HepG2 (cell line): ENCODE measurements around the gene PTPN18. TPM values are rescaled to one million over a fixed set of nuclear protein-coding genes. Genes with fewer than 3 reads are reported as not detected.

ENCODE experiments used
- ATAC-seq: fragments of 200-7000 bp; cut with Tn5 transposase; 3 replicates; pipeline ENCODE4 v1.9.1; 2020; ENCODE audit warnings: mild to moderate bottlenecking, moderate library complexity
- BruUV-seq: library from RNA; stranded (reverse); fragments of 400-500 nt; replicated peaks from 2 replicates; lab custom pipeline; 2021; lab: Mats Ljungman, UMichigan
- CTCF ChIA-PET: fragments of 300-600 bp; formaldehyde crosslinking; extraction: SDS; loops from one replicate; lab custom pipeline; 2021; ENCODE audit warnings: low total read pairs, inconsistent platforms, low intra/inter-chr PET ratio; lab: Yijun Ruan, JAX
- POLR2A ChIA-PET: fragments of 350-600 bp; sonication (Branson Sonifier 250); formaldehyde crosslinking; loops from one replicate; lab custom pipeline; 2020; ENCODE audit warnings: antibody characterized with exemption, inconsistent platforms; lab: Yijun Ruan, JAX
- DNase-seq: peaks from one replicate; pipeline ENCODE4 v3.0.0-alpha.2; 2015; ENCODE audit warnings: low spot score
- FAIRE-seq: peaks from 3 replicates; lab custom pipeline; 2011; peaks lifted over from hg19 to GRCh38; lab: Jason Lieb, UNC
- H2AFZ ChIP-seq: one replicate; pipeline ENCODE4 v1.6.1; 2011; ENCODE audit warnings: low read length, inconsistent platforms
- H3K27ac ChIP-seq: fragments of 300-600 bp; 3 replicates; pipeline ENCODE4 v1.8.0; 2011; ENCODE audit warnings: mixed run types, mild to moderate bottlenecking, mixed read lengths, low read length, inconsistent platforms; ENCODE audit not compliant: insufficient read depth; ENCODE audit errors: extremely low read length
- H3K27me3 ChIP-seq, 2 experiments: fragments of 200-600 bp in 1 of 2; 2 replicates in 1 of 2; 3 replicates in 1 of 2; pipeline versions ENCODE4 v1.6.0 to v1.8.0; 2011; ENCODE audit warnings: low read length in 2 of 2, mild to moderate bottlenecking in 2 of 2, moderate library complexity in 2 of 2, inconsistent platforms in 1 of 2; ENCODE audit not compliant: insufficient read depth in 2 of 2, control insufficient read depth in 1 of 2
- H3K36me3 ChIP-seq, 2 experiments: fragments of 200-600 bp in 1 of 2; replicated peaks in 1 of 2; 2 replicates in 1 of 2; 3 replicates in 1 of 2; pipeline versions ENCODE4 v1.5.1 to v1.8.0; 2011; ENCODE audit warnings: low read length in 2 of 2, inconsistent platforms in 1 of 2; ENCODE audit not compliant: insufficient read depth in 2 of 2, control insufficient read depth in 1 of 2
- H3K4me1 ChIP-seq: 2 replicates; pipeline ENCODE4 v1.5.1; 2012; ENCODE audit warnings: low read length, inconsistent platforms; ENCODE audit not compliant: insufficient read depth
- H3K4me2 ChIP-seq: 2 replicates; pipeline ENCODE4 v1.6.0; 2011; ENCODE audit warnings: low read depth, low read length, inconsistent platforms
- H3K4me3 ChIP-seq, 3 experiments: fragments of 200-600 bp in 1 of 3; sonication (generic), shearing (Covaris generic) in 1 of 3; replicated peaks in 1 of 3; 2 replicates each; pipeline ENCODE4 v1.5.1; 2011 to 2016; ENCODE audit warnings: low read length in 3 of 3, inconsistent platforms in 2 of 3, low read depth in 2 of 3, mild to moderate bottlenecking in 2 of 3, control low read depth in 1 of 3, mixed read lengths in 1 of 3; ENCODE audit not compliant: insufficient read depth in 1 of 3
- H3K79me2 ChIP-seq: one replicate; pipeline ENCODE4 v1.6.1; 2011; ENCODE audit warnings: low read length, inconsistent platforms; ENCODE audit not compliant: insufficient read depth
- H3K9ac ChIP-seq: 2 replicates; pipeline ENCODE4 v1.6.0; 2011; ENCODE audit warnings: mild to moderate bottlenecking, low read depth, low read length, inconsistent platforms; ENCODE audit not compliant: insufficient read depth
- H3K9me3 ChIP-seq: 2 replicates; pipeline ENCODE4 v1.5.1; 2012; ENCODE audit warnings: mild to moderate bottlenecking, low read length
- H4K20me1 ChIP-seq: 2 replicates; pipeline ENCODE4 v1.6.0; 2011; ENCODE audit warnings: inconsistent platforms, mild to moderate bottlenecking, low read length, moderate library complexity; ENCODE audit not compliant: insufficient read depth
- ATM ChIP-seq: fragments of 450-650 bp; IDR thresholded peaks from 2 replicates; pipeline ENCODE4 v1.7.1; 2017; ENCODE audit warnings: mild to moderate bottlenecking, borderline replicate concordance
- EZH2 ChIP-seq: conservative IDR thresholded peaks from 2 replicates; pipeline ENCODE4 v1.6.1; 2012; ENCODE audit warnings: mild to moderate bottlenecking, low read depth, low read length, moderate library complexity
- NFRKB ChIP-seq: fragments of 450-650 bp; IDR thresholded peaks from 2 replicates; pipeline ENCODE4 v1.6.1; 2017
- SIN3A ChIP-seq: IDR thresholded peaks from 2 replicates; pipeline ENCODE4 v1.6.1; 2011; ENCODE audit warnings: low read depth, mild to moderate bottlenecking, control low read depth, low read length, borderline replicate concordance
- TBP ChIP-seq: sonication (generic); formaldehyde crosslinking; IDR thresholded peaks from 2 replicates; pipeline ENCODE4 v1.5.0; 2020; ENCODE audit warnings: missing genetic modification reagents
- ZMYM3 ChIP-seq: sonication (generic); formaldehyde crosslinking; IDR thresholded peaks from 2 replicates; pipeline ENCODE4 v1.5.1; 2020; ENCODE audit warnings: mild to moderate bottlenecking, missing genetic modification reagents
- ZNF20 ChIP-seq: sonication (generic); formaldehyde crosslinking; IDR thresholded peaks from 2 replicates; pipeline ENCODE4 v1.4.0; 2020; ENCODE audit warnings: mild to moderate bottlenecking, moderate library complexity, missing genetic modification reagents
- ZNF205 ChIP-seq: IDR thresholded peaks from 2 replicates; pipeline ENCODE4 v1.6.1; 2018; ENCODE audit warnings: missing biosample characterization, missing genetic modification reagents
- ZNF781 ChIP-seq: sonication (generic); formaldehyde crosslinking; IDR thresholded peaks from 2 replicates; pipeline ENCODE4 v1.5.1; 2020; ENCODE audit warnings: borderline replicate concordance, mild to moderate bottlenecking, missing genetic modification reagents; ENCODE audit errors: not compliant biosample characterization
- WGBS: methylation state at CpG from one replicate; pipeline ENCODE4 v1.1.6; 2017; ENCODE audit warnings: low lambda C conversion rate; 5-methylcytosine and 5-hydroxymethylcytosine counted together
- in situ Hi-C: cut with HindIII; loops from 2 replicates; pipeline ENCODE4 v1.10.0; 2017; ENCODE audit warnings: low pct_unique_long_range_greater_than_20kb; ENCODE audit not compliant: extremely low pct_ligation_motif_present
- intact Hi-C: fragments of 100-400 bp; cut with micrococcal nuclease; formaldehyde crosslinking; loops from one replicate; pipeline ENCODE4 v1.10.0; 2022; ENCODE audit not compliant: unreplicated experiment
- polyA plus RNA-seq, 8 experiments: library from polyadenylated mRNA; depleted of rRNA in 3 of 8; stranded (reverse) in 7 of 8; unstranded in 1 of 8; fragments of >200 nt; fragmentation: Illumina TruSeq in 4 of 8; extraction: Trizol in 4 of 8; gene quantifications; 2 replicates each; pipeline versions ENCODE4 v1.2.1 to v1.2.3, GENCODE V29; 2011 to 2016; ENCODE audit warnings: low read depth in 4 of 8, missing spikeins in 1 of 8, mixed read lengths in 1 of 8; ENCODE audit not compliant: insufficient read depth in 1 of 8
- total RNA-seq, 5 experiments: library from RNA; depleted of rRNA; stranded (reverse); fragments of >200 nt; fragmentation: Illumina TruSeq; extraction: Trizol; gene quantifications; 2 replicates each; pipeline ENCODE4 v1.2.3, GENCODE V29; 2016; ENCODE audit warnings: low read depth in 1 of 5

Gene PTPN18
- total and polyA plus RNA-seq, 2 of the 13 experiments (the other 11 are each of a cell fraction or from before 2014, with no cell fraction given): 14.8 to 39.6 TPM

- ChIA-PET POLR2A (no interaction called here), CTCF (no interaction called here)
- H3K4me3 ChIP-seq: no peak overlapping the region
- no peak for DNase-seq
- no TSS peak for BruUV-seq
- intact Hi-C loops: no loop called here
- no peaks in the 10 kb centered on the region for H3K27me3 ChIP-seq
- no peak for FAIRE-seq
- ATAC-seq: no peak
- 0 out of 5 replicates have a peak, but pooled peaks cover 0 to 3% of the 10 kb centered on the region in 2 experiments for H3K36me3 ChIP-seq
- H4K20me1 ChIP-seq: no peaks in the 10 kb centered on the region
- no peak overlapping the region for H3K9ac ChIP-seq
- no peaks in the 10 kb centered on the region for H3K79me2 ChIP-seq
- H3K27ac ChIP-seq: no peak overlapping the region
- H3K9me3 ChIP-seq: no peaks in the 10 kb centered on the region
- WGBS: 93% methylated on average over 2 of the region's 2 CpGs
- H2AFZ ChIP-seq: no peak overlapping the region
- in situ Hi-C loops: no loop called here
- H3K4me2 ChIP-seq: no peak overlapping the region
- no peaks in the 10 kb centered on the region for H3K4me1 ChIP-seq
- TF ChIP-seq ZNF205 (CRISPR knock-in tag): no peak
- no peak for TF ChIP-seq SIN3A
- TF ChIP-seq, all 625 proteins: peak for 0
Measured at GRCh38 chr2:130365075-130365474, 9.2 kb downstream of the PTPN18 start.

- WGBS: 94% methylated on average over 2 of the region's 2 CpGs
- Histone ChIP-seq H3K36me3 (peaks cover 2 to 11% of the 10 kb centered on the region in 2 experiments; a peak in 2 of 5 replicates), H2AFZ (no peak overlapping the region), H3K9ac (no peak overlapping the region), H3K4me3 (no peak overlapping the region), H3K4me2 (no peak overlapping the region), H3K27ac (no peak overlapping the region), H3K27me3 (no peaks in the 10 kb centered on the region), H3K79me2 (no peaks in the 10 kb centered on the region), H3K4me1 (no peaks in the 10 kb centered on the region), H4K20me1 (no peaks in the 10 kb centered on the region), H3K9me3 (no peaks in the 10 kb centered on the region)
- no TSS peak for BruUV-seq
- FAIRE-seq (no peak), ATAC-seq (no peak), DNase-seq (no peak)
- ChIA-PET CTCF (no interaction called here), POLR2A (no interaction called here)
- intact Hi-C loops (no loop called here), in situ Hi-C loops (no loop called here)
- no peak for TF ChIP-seq NFRKB
- TF ChIP-seq TBP (CRISPR knock-in tag): no peak
- no peak for TF ChIP-seq ZNF781 (CRISPR knock-in tag)
- no peak for TF ChIP-seq ZNF20 (CRISPR knock-in tag)
- TF ChIP-seq EZH2: no peak
- TF ChIP-seq ATM: no peak
- no peak for TF ChIP-seq ZMYM3 (CRISPR knock-in tag)
Measured at GRCh38 chr2:130365963-130366362, 10.1 kb downstream of the PTPN18 start.
